Endothelial cell (in vitro differentiated cells): ENCODE data around the gene PRSS56. TPM values are rescaled to one million over a fixed set of nuclear protein-coding genes. Genes with fewer than 3 reads are reported as not detected.

ENCODE experiments used
- DNase-seq: peaks from one replicate; pipeline ENCODE4 v3.0.0; 2021; ENCODE audit warnings: low spot score
- H3K27ac Mint-ChIP-seq: one replicate; pipeline ENCODE4 v1.8.0; 2021; ENCODE audit warnings: mixed read lengths, inconsistent platforms; ENCODE audit not compliant: unreplicated experiment
- H3K27me3 Mint-ChIP-seq: one replicate; pipeline ENCODE4 v1.8.0; 2021; ENCODE audit warnings: mild to moderate bottlenecking, moderate library complexity, mixed read lengths, inconsistent platforms; ENCODE audit not compliant: unreplicated experiment
- H3K36me3 Mint-ChIP-seq: one replicate; pipeline ENCODE4 v1.8.0; 2021; ENCODE audit warnings: mild to moderate bottlenecking, low read depth, mixed read lengths, inconsistent platforms; ENCODE audit not compliant: unreplicated experiment
- H3K4me1 Mint-ChIP-seq: one replicate; pipeline ENCODE4 v1.8.0; 2021; ENCODE audit warnings: mild to moderate bottlenecking, mixed read lengths, inconsistent platforms; ENCODE audit not compliant: unreplicated experiment
- H3K4me3 Mint-ChIP-seq: one replicate; pipeline ENCODE4 v1.8.0; 2021; ENCODE audit warnings: mild to moderate bottlenecking, mixed read lengths, inconsistent platforms; ENCODE audit not compliant: unreplicated experiment
- H3K9me3 Mint-ChIP-seq: one replicate; pipeline ENCODE4 v1.8.0; 2021; ENCODE audit warnings: mixed read lengths, inconsistent platforms; ENCODE audit not compliant: unreplicated experiment
- total RNA-seq: library from RNA; stranded (reverse); fragmentation: NEBNext Ultra II Directional; extraction: Animal tissue kit (Norgen Biotek cat#: 25700); gene quantifications from one replicate; pipeline ENCODE4 v1.2.1, GENCODE V29; 2021; ENCODE audit not compliant: unreplicated experiment
- TF ChIP-seq, protein P1 (sequence below): fragments of 200-600 bp; sonication (generic); IDR thresholded peaks from one replicate; pipeline ENCODE4 v1.5.0; 2021; ENCODE audit warnings: antibody characterized with exemption; ENCODE audit not compliant: unreplicated experiment

The PRSS56 gene
- total RNA-seq, 1 donor from 2014 or later: not detected

DNA sequence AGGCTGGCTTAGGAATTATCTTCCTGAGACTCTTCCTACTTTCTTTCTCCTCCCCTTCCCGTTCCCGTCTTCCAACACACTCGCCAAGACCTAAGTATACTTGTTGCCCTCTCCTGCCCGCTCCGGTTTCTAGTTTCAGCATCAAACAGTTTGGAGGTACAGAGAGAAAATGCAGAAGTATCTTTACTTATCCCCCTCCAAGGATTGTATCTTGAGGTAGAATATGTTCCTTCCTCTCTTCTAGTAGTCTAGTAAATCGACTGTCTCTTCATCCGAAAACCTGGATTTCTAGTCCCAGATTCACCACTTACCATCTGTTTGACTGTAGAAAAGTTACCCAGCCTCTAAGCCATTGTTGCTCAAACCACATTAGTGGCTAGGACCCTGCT is 31.1 kb downstream of the PRSS56 start:
- DNase-seq: no peak
- Mint-ChIP-seq H3K27ac (peak overlapping the region; percentile 95), H3K9me3 (no peaks in the 10 kb centered on the region), H3K4me3 (peak overlapping the region; percentile 99), H3K4me1 (peaks cover 22% of the 10 kb centered on the region), H3K27me3 (peaks cover 9% of the 10 kb centered on the region), H3K36me3 (peaks cover 36% of the 10 kb centered on the region)
- TF ChIP-seq, protein P1, sequence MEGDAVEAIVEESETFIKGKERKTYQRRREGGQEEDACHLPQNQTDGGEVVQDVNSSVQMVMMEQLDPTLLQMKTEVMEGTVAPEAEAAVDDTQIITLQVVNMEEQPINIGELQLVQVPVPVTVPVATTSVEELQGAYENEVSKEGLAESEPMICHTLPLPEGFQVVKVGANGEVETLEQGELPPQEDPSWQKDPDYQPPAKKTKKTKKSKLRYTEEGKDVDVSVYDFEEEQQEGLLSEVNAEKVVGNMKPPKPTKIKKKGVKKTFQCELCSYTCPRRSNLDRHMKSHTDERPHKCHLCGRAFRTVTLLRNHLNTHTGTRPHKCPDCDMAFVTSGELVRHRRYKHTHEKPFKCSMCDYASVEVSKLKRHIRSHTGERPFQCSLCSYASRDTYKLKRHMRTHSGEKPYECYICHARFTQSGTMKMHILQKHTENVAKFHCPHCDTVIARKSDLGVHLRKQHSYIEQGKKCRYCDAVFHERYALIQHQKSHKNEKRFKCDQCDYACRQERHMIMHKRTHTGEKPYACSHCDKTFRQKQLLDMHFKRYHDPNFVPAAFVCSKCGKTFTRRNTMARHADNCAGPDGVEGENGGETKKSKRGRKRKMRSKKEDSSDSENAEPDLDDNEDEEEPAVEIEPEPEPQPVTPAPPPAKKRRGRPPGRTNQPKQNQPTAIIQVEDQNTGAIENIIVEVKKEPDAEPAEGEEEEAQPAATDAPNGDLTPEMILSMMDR: no peak

DNA sequence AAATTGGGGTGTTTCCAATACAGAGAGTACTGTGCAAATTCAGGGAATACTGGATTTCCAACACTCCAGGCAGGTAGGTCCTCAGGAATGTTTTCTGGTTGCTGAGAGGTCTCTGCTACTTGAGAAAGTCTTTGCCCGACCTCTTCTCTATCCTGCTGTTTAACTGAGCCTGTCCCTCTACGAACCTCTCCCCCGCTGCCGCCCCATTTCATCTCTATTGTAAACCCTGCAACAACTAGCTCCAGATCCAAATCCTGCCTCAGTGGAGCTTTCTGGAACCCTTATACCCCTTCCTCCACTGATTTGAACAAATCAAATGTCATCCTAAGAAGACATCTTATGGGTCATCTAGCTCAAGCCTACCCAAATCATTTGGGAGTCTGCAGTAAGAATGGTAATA is 31.6 kb downstream of the PRSS56 start:
- H3K9me3 Mint-ChIP-seq: no peaks in the 10 kb centered on the region
- TF ChIP-seq, protein P1: no peak
- peaks cover 22% of the 10 kb centered on the region for H3K4me1 Mint-ChIP-seq
- DNase-seq: no peak
- H3K4me3 Mint-ChIP-seq: peak overlapping the region; percentile 99
- H3K27me3 Mint-ChIP-seq: peaks cover 7% of the 10 kb centered on the region
- H3K27ac Mint-ChIP-seq: peak overlapping the region; percentile 95
- H3K36me3 Mint-ChIP-seq: peaks cover 34% of the 10 kb centered on the region

DNA sequence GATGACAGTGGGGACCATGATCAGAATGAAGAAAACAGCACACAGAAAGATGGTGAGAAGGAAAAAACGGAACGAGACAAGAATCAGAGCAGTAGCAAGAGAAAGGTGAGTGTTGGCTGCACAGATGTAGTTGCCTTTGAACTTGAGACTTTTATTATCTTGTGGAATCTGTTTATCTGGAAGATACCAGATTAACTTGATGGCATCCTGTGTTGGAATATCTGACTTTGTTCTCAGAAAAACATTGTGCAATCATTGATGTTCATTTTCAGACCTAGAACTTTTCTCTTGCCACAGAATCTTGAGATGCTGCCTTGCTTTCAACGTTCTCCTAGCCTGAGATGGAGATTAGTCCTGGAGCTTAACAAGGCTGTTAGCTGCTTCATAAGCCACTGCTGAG is 36.2 kb downstream of the PRSS56 start:
- peaks cover 11% of the 10 kb centered on the region for H3K4me1 Mint-ChIP-seq
- DNase-seq: no peak
- H3K4me3 Mint-ChIP-seq: no peak overlapping the region
- peaks cover 2% of the 10 kb centered on the region for H3K27me3 Mint-ChIP-seq
- TF ChIP-seq, protein P1: no peak
- no peak overlapping the region for H3K27ac Mint-ChIP-seq
- H3K9me3 Mint-ChIP-seq: no peaks in the 10 kb centered on the region
- peaks cover 29% of the 10 kb centered on the region for H3K36me3 Mint-ChIP-seq

DNA sequence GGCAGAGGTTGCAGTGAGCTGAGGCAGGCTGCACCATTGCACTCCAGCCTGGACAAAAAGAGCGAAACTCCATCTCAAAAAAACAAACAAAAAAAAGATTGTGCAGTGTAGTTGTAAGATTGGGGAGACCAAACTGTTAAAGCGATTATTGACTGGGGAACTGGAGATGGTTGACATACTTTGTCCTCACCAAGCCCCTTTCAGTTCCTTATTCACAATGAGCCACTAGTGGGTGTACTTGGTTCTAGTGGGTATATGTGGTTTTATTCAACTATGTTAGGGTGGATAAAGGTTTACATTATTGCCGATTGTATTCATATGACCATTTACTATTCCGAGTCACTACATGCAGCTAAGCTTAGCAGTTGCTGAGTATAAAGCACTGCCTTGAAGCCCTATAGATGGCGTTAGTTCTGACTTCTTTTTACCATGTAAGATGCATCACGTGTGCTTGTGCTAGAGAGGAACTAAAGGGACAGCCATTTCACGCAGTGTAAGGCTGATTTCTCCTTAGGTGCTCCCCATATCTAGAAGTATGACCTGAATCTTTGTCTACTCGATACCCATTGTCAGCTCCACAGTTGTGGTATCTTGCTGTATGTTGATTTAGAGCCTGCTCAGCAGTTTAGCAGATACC is 42.4 kb downstream of the PRSS56 start:
- DNase-seq: no peak
- H3K27ac Mint-ChIP-seq: no peak overlapping the region

DNA sequence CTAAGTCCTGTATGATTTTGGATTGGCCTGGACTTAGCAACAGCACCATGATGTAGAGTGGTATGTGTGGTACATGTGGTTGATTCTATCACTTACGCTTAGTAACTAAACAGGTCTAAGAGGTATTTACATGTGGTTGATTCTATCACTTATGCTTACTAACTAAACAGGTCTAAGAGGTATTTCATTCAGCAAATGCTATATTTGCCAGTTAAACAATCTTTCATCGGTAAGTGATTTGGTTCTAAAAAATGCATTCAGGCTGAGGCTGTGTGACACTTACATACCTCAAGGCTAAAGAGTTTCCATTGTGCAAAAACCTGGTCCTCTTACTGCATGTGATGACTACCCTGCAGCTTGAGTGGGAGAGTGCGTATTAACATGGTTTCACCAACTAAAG is 43.4 kb downstream of the PRSS56 start:
- DNase-seq: no peak
- peaks cover 55% of the 10 kb centered on the region for H3K36me3 Mint-ChIP-seq
- no peak overlapping the region for H3K4me3 Mint-ChIP-seq
- H3K27ac Mint-ChIP-seq: no peak overlapping the region
- no peaks in the 10 kb centered on the region for H3K9me3 Mint-ChIP-seq
- H3K27me3 Mint-ChIP-seq: no peaks in the 10 kb centered on the region
- no peaks in the 10 kb centered on the region for H3K4me1 Mint-ChIP-seq
- TF ChIP-seq, protein P1: no peak

More for the DNA sequence above, 42.4 kb downstream of the PRSS56 start:
- no peak overlapping the region for H3K4me3 Mint-ChIP-seq
- H3K27me3 Mint-ChIP-seq: no peaks in the 10 kb centered on the region
- H3K36me3 Mint-ChIP-seq: peaks cover 49% of the 10 kb centered on the region
- no peaks in the 10 kb centered on the region for H3K9me3 Mint-ChIP-seq
- TF ChIP-seq, protein P1: no peak
- H3K4me1 Mint-ChIP-seq: no peaks in the 10 kb centered on the region
